A549 (cell line): ENCODE measurements around the gene STAC. TPM values are rescaled to one million over a fixed set of nuclear protein-coding genes. Genes with fewer than 3 reads are reported as not detected.

ENCODE experiments used
- ATAC-seq, 2 experiments: fragments of 200-7000 bp in 1 of 2; fragments of >200 bp in 1 of 2; cut with Nextera tagmentation in 1 of 2; cut with Tn5 transposase in 1 of 2; 3 replicates each; pipeline versions ENCODE4 v1.8.0 to v1.9.1; 2018 to 2020; ENCODE audit warnings: mild to moderate bottlenecking in 1 of 2, moderate library complexity in 1 of 2
- CTCF ChIA-PET: fragments of 300-600 bp; sonication (Branson Sonifier 250); formaldehyde crosslinking; extraction: SDS; loops from one replicate; lab custom pipeline; 2021; ENCODE audit warnings: antibody characterized with exemption, inconsistent platforms; lab: Yijun Ruan, JAX
- POLR2A ChIA-PET: fragments of 350-600 bp; formaldehyde crosslinking; extraction: SDS; loops from one replicate; lab custom pipeline; 2021; ENCODE audit warnings: antibody characterized with exemption, inconsistent platforms; lab: Yijun Ruan, JAX
- DNase-seq, 2 experiments: peaks; one replicate each; pipeline versions ENCODE4 v3.0.0 to v3.0.0-alpha.2; 2011 to 2016; ENCODE audit warnings: low read depth in 1 of 2, low spot score in 1 of 2
- FAIRE-seq: peaks from 2 replicates; lab custom pipeline; 2011; peaks lifted over from hg19 to GRCh38; lab: Jason Lieb, UNC
- H3K27ac ChIP-seq, 2 experiments: fragments of >200 bp; sonication (Bioruptor Twin); formaldehyde crosslinking; 3 replicates each; pipeline ENCODE4 v1.5.1; 2016 to 2017
- H3K4me1 ChIP-seq: fragments of >200 bp; sonication (Bioruptor Twin); formaldehyde crosslinking; 3 replicates; pipeline ENCODE4 v1.6.1; 2016
- H3K4me2 ChIP-seq: fragments of >200 bp; sonication (Bioruptor Twin); formaldehyde crosslinking; 3 replicates; pipeline ENCODE4 v1.6.1; 2016
- H3K4me3 ChIP-seq: fragments of >200 bp; sonication (Bioruptor Twin); formaldehyde crosslinking; 3 replicates; pipeline ENCODE4 v1.5.1; 2016
- H3K9me3 ChIP-seq: fragments of >200 bp; sonication (Bioruptor Twin); formaldehyde crosslinking; 3 replicates; pipeline ENCODE4 v1.6.1; 2016
- ATOH8 ChIP-seq: fragments of 250-450 bp; sonication (Bioruptor Pico); IDR thresholded peaks from 2 replicates; pipeline ENCODE4 v1.5.0; 2020; ENCODE audit warnings: low read depth, mild to moderate bottlenecking, moderate library complexity
- BCL3 ChIP-seq: fragments of >200 bp; sonication (Bioruptor Twin); formaldehyde crosslinking; IDR thresholded peaks from 3 replicates; pipeline ENCODE4 v1.6.1; 2016
- CBX2 ChIP-seq: fragments of 200-600 bp; sonication (generic); IDR thresholded peaks from 2 replicates; pipeline ENCODE4 v1.6.1; 2016; ENCODE audit warnings: low read depth, mild to moderate bottlenecking, borderline replicate concordance
- CBX8 ChIP-seq: fragments of 200-600 bp; sonication (generic); IDR thresholded peaks from 2 replicates; pipeline ENCODE4 v1.6.1; 2016
- CTCF ChIP-seq: fragments of >200 bp; sonication (Bioruptor Twin); formaldehyde crosslinking; IDR thresholded peaks from 3 replicates; pipeline ENCODE4 v1.5.1; 2016
- EHF ChIP-seq: fragments of 250-450 bp; sonication (Bioruptor Pico); IDR thresholded peaks from 2 replicates; pipeline ENCODE4 v1.5.0; 2020; ENCODE audit warnings: mild to moderate bottlenecking
- ELK1 ChIP-seq: fragments of 150-350 bp; IDR thresholded peaks from 2 replicates; pipeline ENCODE4 v1.6.1; 2014; ENCODE audit warnings: low read depth, mild to moderate bottlenecking, low read length
- EP300 ChIP-seq, 2 experiments: fragments of >200 bp; sonication (Bioruptor Twin); formaldehyde crosslinking; IDR thresholded peaks; 2 replicates in 1 of 2; 3 replicates in 1 of 2; pipeline ENCODE4 v1.6.1; 2016 to 2017
- FOSL2 ChIP-seq, 2 experiments: fragments of 450-650 bp in 1 of 2; fragments of >200 bp in 1 of 2; sonication (Bioruptor Twin) in 1 of 2; formaldehyde crosslinking; IDR thresholded peaks; 2 replicates each; pipeline versions ENCODE4 v1.5.0 to v1.6.1; 2016 to 2020; ENCODE audit warnings: mild to moderate bottlenecking in 1 of 2, moderate library complexity in 1 of 2
- FOXS1 ChIP-seq: fragments of 250-450 bp; sonication (Bioruptor Pico); IDR thresholded peaks from 2 replicates; pipeline ENCODE4 v1.5.0; 2020; ENCODE audit warnings: mild to moderate bottlenecking, moderate library complexity
- GATA3 ChIP-seq: IDR thresholded peaks from 2 replicates; pipeline ENCODE4 v1.6.1; 2012; ENCODE audit warnings: borderline replicate concordance
- HOXA7 ChIP-seq: fragments of 250-450 bp; sonication (Bioruptor Pico); IDR thresholded peaks from 2 replicates; pipeline ENCODE4 v1.5.0; 2020; ENCODE audit warnings: mild to moderate bottlenecking, moderate library complexity
- HOXB13 ChIP-seq: fragments of 250-450 bp; sonication (Bioruptor Pico); IDR thresholded peaks from 2 replicates; pipeline ENCODE4 v1.5.0; 2020; ENCODE audit warnings: low read depth, mild to moderate bottlenecking, moderate library complexity
- JUN ChIP-seq, 2 experiments: fragments of >200 bp; sonication (Bioruptor Twin); formaldehyde crosslinking; IDR thresholded peaks; 2 replicates in 1 of 2; 3 replicates in 1 of 2; pipeline ENCODE4 v1.6.1; 2016 to 2017
- JUNB ChIP-seq: fragments of >200 bp; sonication (Bioruptor Twin); formaldehyde crosslinking; IDR thresholded peaks from 2 replicates; pipeline ENCODE4 v1.6.1; 2016
- KDM1A ChIP-seq: fragments of 200-600 bp; sonication (generic); IDR thresholded peaks from 2 replicates; pipeline ENCODE4 v1.6.1; 2016; ENCODE audit warnings: low read depth, mild to moderate bottlenecking
- KDM5A ChIP-seq: fragments of 200-600 bp; sonication (generic); IDR thresholded peaks from 2 replicates; pipeline ENCODE4 v1.6.1; 2016; ENCODE audit warnings: antibody characterized with exemption, mild to moderate bottlenecking
- MAFK ChIP-seq: fragments of 450-650 bp; IDR thresholded peaks from 2 replicates; pipeline ENCODE4 v1.6.1; 2014; ENCODE audit not compliant: partially characterized antibody
- NPAS2 ChIP-seq: fragments of 250-450 bp; sonication (Bioruptor Pico); IDR thresholded peaks from 2 replicates; pipeline ENCODE4 v1.8.0; 2022; ENCODE audit warnings: mild to moderate bottlenecking, moderate library complexity, borderline replicate concordance
- NR3C1 ChIP-seq: fragments of >200 bp; sonication (Bioruptor Twin); formaldehyde crosslinking; IDR thresholded peaks from 3 replicates; pipeline ENCODE4 v1.6.1; 2017
- RCOR1 ChIP-seq: fragments of 150-350 bp; IDR thresholded peaks from 2 replicates; pipeline ENCODE4 v1.6.1; 2014; ENCODE audit warnings: antibody characterized with exemption, low read length, low read depth
- RFX5 ChIP-seq: fragments of 450-650 bp; IDR thresholded peaks from 2 replicates; pipeline ENCODE4 v1.7.1; 2014; ENCODE audit warnings: antibody characterized with exemption, mild to moderate bottlenecking, moderate library complexity
- RNF2 ChIP-seq: fragments of 200-600 bp; sonication (generic); IDR thresholded peaks from 2 replicates; pipeline ENCODE4 v1.6.1; 2016; ENCODE audit warnings: low read depth, mild to moderate bottlenecking, antibody characterized with exemption, moderate library complexity, borderline replicate concordance
- SREBF2 ChIP-seq: fragments of 450-650 bp; IDR thresholded peaks from 2 replicates; pipeline ENCODE4 v1.6.1; 2014; ENCODE audit warnings: mild to moderate bottlenecking, moderate library complexity
- TP53 ChIP-seq: fragments of 250-450 bp; sonication (Bioruptor Pico); IDR thresholded peaks from 2 replicates; pipeline ENCODE4 v1.5.0; 2021; ENCODE audit warnings: mild to moderate bottlenecking, moderate library complexity
- ZFP36 ChIP-seq: fragments of 450-650 bp; IDR thresholded peaks from 2 replicates; pipeline ENCODE4 v1.6.1; 2014; ENCODE audit warnings: borderline replicate concordance; ENCODE audit not compliant: partially characterized antibody
- ZSCAN20 ChIP-seq: fragments of 250-450 bp; sonication (Bioruptor Pico); IDR thresholded peaks from 2 replicates; pipeline ENCODE4 v1.8.0; 2022; ENCODE audit warnings: mild to moderate bottlenecking, moderate library complexity
- WGBS: methylation state at CpG from one replicate; pipeline ENCODE4 v1.1.6; 2017; ENCODE audit errors: missing lambda C conversion rate; 5-methylcytosine and 5-hydroxymethylcytosine counted together
- polyA plus RNA-seq, 4 experiments: library from polyadenylated mRNA; depleted of rRNA in 3 of 4; stranded (reverse); fragments of >200 nt; fragmentation: RNase III in 1 of 4; extraction: RNeasy Plus Mini Kit Qiagen cat#74134 plus additional on column Dnase treatment in 1 of 4; gene quantifications; 2 replicates in 3 of 4; 3 replicates in 1 of 4; pipeline ENCODE4 v1.2.3, GENCODE V29; 2011 to 2017

The STAC gene
- polyA plus RNA-seq, 2 of the 4 experiments (the other 2 are of a cell fraction): 2.2 to 3.4 TPM

GRCh38 chr3:36520241-36521006 is 140.1 kb downstream of the STAC start:
- no peaks in the 10 kb centered on the region for H3K9me3 ChIP-seq
- no peak overlapping the region for H3K27ac ChIP-seq
- H3K4me1 ChIP-seq: peaks cover 9% of the 10 kb centered on the region
- ChIA-PET CTCF (interaction anchor here (1.2 to 1.3 kb wide), 3 partner anchors 17 to 555 kb away, joined by 3 read pairs; no protein-coding TSS in a partner anchor), POLR2A (no interaction called here)
- WGBS: 55% methylated on average over 4 of the region's 4 CpGs
- ATAC-seq (no peak), FAIRE-seq (no peak), DNase-seq (no peak)
- H3K4me2 ChIP-seq: no peak overlapping the region
- H3K4me3 ChIP-seq: no peak overlapping the region
- TF ChIP-seq MAFK: no peak
- no peak for TF ChIP-seq KDM1A
- no peak for TF ChIP-seq CBX8
- no peak for TF ChIP-seq GATA3
- no peak for TF ChIP-seq CBX2
- no peak for TF ChIP-seq HOXA7
- TF ChIP-seq JUNB: no peak
- no peak for TF ChIP-seq ATOH8 (CRISPR knock-in tag)
- TF ChIP-seq RNF2: no peak
- no peak for TF ChIP-seq NR3C1
- TF ChIP-seq ZSCAN20 (CRISPR knock-in tag): no peak
- no peak for TF ChIP-seq JUN (IDR thresholded peaks at IDR 0.05)
- TF ChIP-seq EP300 (IDR thresholded peaks at IDR 0.05): no peak

GRCh38 chr3:36521007-36521379 is 140.7 kb downstream of the STAC start:
- WGBS: 41% methylated on average over 2 of the region's 2 CpGs
- H3K4me3 ChIP-seq: no peak overlapping the region
- no peak for ATAC-seq
- TF ChIP-seq ELK1 (no peak), HOXB13 (CRISPR knock-in tag) (no peak), HOXA7 (no peak), SREBF2 (no peak), BCL3 (no peak), RNF2 (no peak), CBX8 (no peak), NPAS2 (CRISPR knock-in tag) (no peak), FOXS1 (no peak), CTCF (no peak), RFX5 (no peak), KDM5A (no peak), ZFP36 (no peak), RCOR1 (no peak), TP53 (CRISPR knock-in tag) (no peak), EHF (CRISPR knock-in tag) (no peak), FOSL2 (IDR thresholded peaks at IDR 0.05) (no peak), FOSL2 (CRISPR knock-in tag; IDR thresholded peaks at IDR 0.05) (no peak), MAFK (no peak)
- H3K9me3 ChIP-seq: no peaks in the 10 kb centered on the region
- DNase-seq: no peak
- CTCF ChIA-PET: interaction anchor here (1.2 to 1.3 kb wide), 3 partner anchors 18 to 555 kb away, joined by 3 read pairs; no protein-coding TSS in a partner anchor
- POLR2A ChIA-PET: no interaction called here
- H3K4me1 ChIP-seq: peaks cover 15% of the 10 kb centered on the region
- H3K4me2 ChIP-seq: no peak overlapping the region
- H3K27ac ChIP-seq: no peak overlapping the region
- FAIRE-seq: no peak
